C4-2B (cell line): ENCODE data around the gene EME1.

Source experiments
- CTCF ChIP-seq: fragments of 450-650 bp; conservative IDR thresholded peaks from 2 replicates; pipeline ENCODE4 v1.5.1; 2017; ENCODE audit warnings: mild to moderate bottlenecking
- ZFX ChIP-seq: fragments of 450-650 bp; IDR thresholded peaks from 2 replicates; pipeline ENCODE4 v1.6.1; 2017

GRCh38 chr17:50356892-50357510, 16.0 kb upstream of the EME1 start:
- TF ChIP-seq CTCF (no peak), ZFX (no peak)
